T47D (cell line): ENCODE measurements around the gene HSD17B3.

Experiments used
- DNase-seq, 2 experiments: peaks; one replicate each; pipeline versions ENCODE4 v3.0.0 to v3.0.0-alpha.2; 2011 to 2012; ENCODE audit warnings: low read depth in 1 of 2, low spot score in 1 of 2
- JUND ChIP-seq: IDR thresholded peaks from 2 replicates; pipeline ENCODE4 v1.6.1; 2012; ENCODE audit warnings: low read depth
- in situ Hi-C: cut with HindIII; loops from 2 replicates; pipeline ENCODE4 v1.10.0; 2016; ENCODE audit warnings: low sequenced_read_pairs, low pct_unique_long_range_greater_than_20kb

Gene HSD17B3

DNA sequence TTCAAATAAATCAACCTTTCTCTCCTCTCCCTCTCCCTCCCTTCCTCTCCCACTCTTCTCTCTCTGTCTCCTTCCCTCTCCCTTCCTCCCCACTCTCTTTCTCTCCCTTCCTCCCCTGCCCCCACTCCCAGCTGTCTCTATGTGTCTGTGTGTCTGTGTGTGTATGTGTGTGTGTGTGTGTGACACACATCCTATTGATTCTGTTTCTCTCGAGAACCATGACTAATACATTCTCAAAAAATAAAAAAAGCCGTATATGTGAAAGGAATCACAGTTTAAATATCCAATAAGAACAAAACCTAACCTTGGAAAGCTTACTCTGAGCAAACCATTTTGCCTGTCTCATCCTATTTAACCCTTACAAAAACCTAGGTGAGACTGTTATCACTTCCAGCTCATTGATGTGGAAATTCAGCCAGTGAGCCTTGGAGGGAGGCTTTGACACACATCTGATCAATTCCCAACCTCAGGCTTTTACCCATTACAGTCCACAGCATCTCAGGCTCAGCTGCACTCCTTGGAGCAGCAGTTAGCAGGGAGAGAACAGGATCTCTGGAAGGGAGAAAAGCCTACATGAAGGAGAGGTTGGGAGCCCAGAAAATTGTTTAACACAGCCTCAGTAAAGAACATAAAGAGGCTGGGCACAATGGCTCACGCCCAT, 8.3 kb downstream of the HSD17B3 start:
- TF ChIP-seq JUND = no peak
- in situ Hi-C loops = no loop called here
- DNase-seq = no peak

DNA sequence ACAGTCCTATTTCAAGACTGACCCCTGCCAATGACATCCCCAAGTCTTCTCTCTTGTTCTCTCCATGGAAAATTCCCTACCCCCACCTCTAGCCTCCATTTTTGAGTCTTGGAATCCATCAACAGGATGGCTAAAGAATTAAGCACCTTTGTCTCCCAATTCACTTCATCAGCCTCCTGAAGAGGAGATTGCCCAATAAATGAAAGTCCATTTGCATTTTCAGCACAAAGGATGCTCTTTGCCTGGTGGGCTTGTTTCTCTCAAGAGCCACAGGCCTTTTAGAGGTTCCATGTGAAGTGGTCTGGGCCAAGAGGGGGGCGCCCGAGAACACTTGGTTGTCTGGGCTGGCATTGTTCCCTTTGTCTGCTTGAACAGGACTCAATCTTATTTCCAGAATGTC, 12.6 kb downstream of the HSD17B3 start:
- in situ Hi-C loops = no loop called here
- no peak for DNase-seq
- TF ChIP-seq JUND = no peak

DNA sequence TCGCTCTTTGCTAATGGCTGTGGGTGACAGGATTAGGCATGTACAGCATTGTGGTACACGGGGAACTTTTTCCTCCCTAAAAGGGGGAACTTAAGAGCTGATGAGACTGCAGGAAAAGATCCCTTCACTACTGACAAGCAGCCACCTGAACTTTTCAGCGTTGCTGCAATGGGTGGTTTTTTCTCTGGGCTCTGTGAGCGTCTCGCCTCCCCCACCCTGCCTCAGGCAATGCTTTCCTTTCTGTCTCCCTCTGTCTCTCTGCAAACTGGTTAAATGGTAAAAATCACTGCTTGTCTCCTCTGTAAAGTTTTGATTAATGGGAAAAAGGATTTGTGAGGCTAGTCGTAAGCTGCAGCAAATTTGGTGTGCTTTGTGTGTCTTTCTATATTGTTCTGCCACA, 20.3 kb downstream of the HSD17B3 start:
- no peak for DNase-seq
- TF ChIP-seq JUND = no peak
- in situ Hi-C loops = no loop called here

DNA sequence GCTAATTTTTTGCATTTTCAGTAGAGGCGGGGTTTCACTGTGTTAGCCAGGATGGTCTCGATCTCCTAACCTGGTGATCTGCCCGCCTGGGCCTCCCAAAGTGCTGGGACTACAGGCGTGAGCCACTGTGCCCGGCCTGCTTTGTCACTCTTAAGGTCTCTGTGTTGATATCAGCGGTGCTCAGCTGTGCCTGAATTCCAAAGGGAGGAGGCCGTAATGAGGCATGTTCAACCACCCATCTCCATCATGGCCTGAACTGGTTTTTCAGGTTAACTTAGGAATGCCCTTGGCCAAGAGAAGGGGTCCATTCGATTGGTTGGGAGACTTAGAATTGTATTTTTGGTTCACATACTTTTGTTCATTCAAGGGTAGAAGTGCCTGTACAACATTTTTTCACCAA, 22.0 kb downstream of the HSD17B3 start:
- in situ Hi-C loops = no loop called here
- TF ChIP-seq JUND = no peak
- DNase-seq = peak in 1 of 2 experiments; percentile 47

DNA sequence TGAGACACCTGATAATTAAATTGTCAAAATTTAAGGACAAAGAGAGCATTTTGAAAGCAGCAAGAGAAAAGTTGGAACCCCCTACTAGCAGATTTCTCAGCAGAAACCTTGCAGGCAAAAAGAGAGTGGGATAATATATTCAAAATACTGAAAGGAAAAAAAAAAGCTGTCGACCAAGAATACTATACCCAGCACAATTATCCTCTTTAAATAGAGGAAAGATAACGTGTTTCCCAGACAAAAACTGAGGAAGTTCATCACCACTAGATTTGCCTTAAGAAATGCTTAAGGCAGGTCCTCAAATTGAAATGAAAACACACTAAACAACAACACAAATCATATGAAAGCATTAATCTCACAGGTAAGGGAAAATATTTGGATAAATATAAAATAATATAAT, 27.0 kb downstream of the HSD17B3 start:
- in situ Hi-C loops = no loop called here
- no peak for DNase-seq
- no peak for TF ChIP-seq JUND

DNA sequence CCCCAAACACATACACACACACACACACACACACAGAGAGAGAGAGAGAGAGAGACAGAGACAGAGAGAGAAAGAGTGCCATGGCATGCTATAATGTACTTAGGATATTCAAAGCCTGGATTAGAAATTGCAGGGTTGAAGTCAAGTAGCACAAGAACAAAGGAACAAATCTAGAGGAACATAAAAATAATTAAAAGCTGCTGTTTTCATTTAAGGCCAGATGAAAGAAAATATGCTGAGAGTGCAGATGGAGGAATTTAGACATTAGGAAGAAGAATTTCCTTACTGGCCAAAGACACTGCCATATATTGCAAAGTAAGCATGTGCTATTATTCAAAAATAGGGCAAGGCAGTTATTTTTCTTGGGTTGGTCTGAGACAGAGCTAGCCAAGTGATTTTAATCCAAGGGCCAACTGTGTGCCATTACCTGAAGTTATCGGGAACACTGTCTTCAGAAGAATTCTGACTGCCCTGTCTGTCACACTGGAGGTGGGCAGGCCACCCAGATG, 31.7 kb downstream of the HSD17B3 start:
- DNase-seq = no peak
- no peak for TF ChIP-seq JUND
- in situ Hi-C loops = no loop called here

DNA sequence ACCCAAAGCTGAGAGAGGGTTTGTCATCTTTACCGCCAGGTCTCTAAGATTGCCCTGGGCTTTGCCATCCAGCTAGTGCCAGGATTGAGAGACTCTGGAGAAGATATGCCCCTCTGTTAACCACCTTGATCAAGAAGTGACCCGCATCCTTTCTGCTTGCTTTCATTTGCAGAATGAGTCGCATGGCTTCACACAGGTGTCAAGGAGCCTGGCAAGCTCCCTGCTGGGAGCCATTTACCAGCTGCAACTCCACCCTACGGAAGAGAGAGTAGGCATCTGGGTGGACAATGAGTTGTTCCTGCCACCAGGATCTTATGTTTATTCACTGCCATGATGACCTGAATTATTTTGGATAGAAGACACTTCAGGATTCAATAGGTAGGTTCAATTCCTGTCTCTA, 43.0 kb downstream of the HSD17B3 start:
- TF ChIP-seq JUND = no peak
- in situ Hi-C loops = no loop called here
- DNase-seq = no peak

DNA sequence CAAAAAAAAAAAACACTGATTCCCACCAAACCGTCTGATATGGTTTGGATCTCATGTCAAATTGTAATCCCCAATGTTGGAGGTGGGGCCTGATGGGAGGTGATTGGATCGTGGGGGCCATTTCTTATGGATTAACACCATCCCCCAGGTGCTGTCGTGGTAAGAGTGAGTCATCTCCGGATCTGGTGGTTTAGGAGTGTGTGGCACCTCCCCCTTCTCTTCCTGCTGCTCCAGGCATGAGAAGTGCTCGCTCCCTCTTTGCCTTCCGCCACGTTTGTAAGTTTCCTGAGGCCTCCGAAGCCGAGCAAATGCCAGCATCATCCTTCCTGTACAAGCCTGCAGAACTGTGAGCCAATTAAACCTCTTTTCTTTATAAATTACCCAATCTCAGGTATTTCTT, 45.2 kb downstream of the HSD17B3 start:
- in situ Hi-C loops = no loop called here
- TF ChIP-seq JUND = no peak
- DNase-seq = peak in 1 of 2 experiments; percentile 27

DNA sequence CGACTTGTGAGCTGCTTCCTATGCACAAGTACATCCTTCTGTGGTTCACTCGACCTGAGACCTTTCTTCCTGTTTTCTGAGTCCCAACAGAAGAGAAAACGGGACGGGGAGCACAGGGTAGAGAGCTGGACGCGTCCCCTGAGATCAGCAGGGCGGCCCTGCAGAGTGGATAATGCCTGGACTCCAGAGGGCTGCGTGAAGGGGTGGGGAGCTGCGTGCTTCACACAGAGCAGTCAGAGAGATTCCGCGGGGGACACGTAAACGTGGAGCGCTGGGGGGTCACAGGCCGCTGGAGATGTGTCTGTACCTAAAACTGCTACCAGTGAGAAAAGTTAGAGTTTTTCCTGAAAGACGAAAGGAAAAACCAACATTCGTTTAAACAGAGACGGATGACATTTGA, 46.3 kb downstream of the HSD17B3 start:
- TF ChIP-seq JUND = no peak
- in situ Hi-C loops = no loop called here
- DNase-seq = no peak

DNA sequence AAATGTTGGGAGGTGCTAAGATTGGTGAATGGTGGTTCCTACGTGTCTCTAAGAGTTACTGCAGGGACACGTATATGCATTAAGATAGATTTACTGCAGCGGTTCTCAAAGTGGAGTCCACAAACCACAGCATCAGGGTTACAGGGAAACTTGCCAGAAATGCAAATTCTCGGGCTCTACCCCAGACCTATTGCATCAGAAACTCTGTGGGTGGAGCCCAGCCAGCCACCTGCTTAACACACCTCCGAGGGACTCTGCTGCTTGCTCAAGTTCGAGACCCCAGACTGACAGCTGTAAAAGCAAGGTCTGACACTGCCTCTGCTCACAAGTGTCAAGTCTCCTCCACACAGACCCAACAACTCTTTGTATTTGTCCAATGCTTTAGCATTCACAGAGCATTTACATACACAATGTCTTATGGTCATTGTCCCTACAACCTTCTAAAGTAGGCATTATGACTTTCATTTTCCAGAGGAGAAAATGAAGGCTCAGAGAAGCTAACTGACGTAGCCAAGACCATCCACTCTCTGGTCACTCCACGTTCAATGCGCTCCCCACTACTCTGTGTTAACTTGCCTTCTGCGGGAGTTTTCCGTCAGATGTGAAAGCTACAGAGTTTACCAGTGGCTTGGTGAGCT, 48.8 kb downstream of the HSD17B3 start:
- TF ChIP-seq JUND = no peak
- DNase-seq = peak in 1 of 2 experiments; percentile 15
- in situ Hi-C loops = no loop called here

DNA sequence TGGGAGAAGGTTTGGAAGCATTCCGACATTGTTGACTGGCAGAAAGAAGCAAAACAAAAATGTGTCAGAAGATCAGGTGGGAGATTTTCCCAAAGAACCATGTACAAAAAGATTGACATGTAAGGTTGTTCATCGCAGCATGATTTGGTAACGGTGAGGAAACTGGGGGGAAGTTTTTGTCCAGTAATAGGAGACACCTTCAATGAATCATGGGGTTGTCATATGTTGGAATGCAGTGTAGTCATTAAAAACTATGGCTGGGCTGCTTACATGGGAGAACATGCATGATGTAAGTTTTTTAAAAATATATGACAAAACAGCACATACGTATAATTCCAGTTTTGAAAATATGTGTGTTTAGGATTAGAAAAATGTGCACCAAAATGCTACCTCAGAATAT, 50.5 kb downstream of the HSD17B3 start:
- in situ Hi-C loops = no loop called here
- no peak for DNase-seq
- no peak for TF ChIP-seq JUND

DNA sequence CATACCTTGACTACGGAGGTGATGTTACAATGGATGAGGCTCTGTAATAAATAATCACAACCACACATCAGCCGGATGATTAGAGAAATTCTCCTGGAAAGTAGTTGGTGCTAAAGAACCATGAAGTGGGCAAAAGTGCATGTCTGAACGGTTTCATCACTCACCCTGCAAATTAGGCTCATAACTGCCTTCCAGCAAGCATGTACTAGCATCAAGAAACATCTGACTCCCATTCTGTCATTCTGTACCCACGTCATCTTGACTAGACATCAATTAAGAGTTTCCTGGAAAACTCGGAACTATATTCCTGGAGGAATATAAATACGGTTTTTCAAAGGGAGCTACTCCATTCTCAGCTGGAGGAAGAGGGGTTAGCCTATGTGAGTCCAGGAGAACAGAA, 52.2 kb downstream of the HSD17B3 start:
- no peak for DNase-seq
- TF ChIP-seq JUND = no peak
- in situ Hi-C loops = no loop called here

DNA sequence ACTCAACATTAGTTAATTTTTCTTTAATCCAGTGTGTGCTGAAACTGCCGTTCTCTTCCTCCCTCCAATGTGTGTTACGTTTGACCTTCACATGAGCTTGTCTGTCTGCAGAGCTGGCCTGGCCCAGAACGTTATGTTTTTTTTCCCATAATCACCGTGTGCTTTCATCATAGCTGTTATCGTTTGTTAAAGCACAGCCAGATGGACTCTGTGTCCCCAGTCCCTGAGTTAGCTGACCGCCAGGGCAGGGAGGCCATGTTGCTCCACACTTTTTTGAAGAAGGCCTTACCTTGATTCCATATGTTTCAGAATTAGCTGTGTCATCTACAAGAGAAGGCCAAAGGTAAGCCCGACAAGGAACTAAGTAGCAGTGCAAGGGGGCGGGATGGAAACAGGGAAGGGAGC, 55.7 kb downstream of the HSD17B3 start:
- no peak for DNase-seq
- in situ Hi-C loops = no loop called here
- no peak for TF ChIP-seq JUND

DNA sequence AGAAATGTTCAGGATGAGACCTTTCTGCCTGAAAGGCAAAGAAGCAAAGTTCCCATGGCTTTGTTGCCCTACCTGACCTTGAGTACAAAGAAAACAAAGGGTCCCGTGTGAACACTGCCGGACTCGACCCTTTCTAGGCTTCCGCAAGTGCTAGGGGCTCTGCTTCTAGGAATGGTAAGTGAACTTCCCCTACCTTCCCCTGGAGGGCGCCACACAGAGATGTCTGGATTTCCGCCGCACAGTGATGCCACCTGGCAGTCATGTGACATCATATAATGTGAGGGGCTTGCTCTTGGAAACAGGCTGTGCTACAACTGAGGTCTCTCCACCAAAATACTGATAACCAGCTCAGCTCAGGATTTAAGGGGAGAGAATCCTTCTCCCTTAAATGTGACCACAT, 56.6 kb downstream of the HSD17B3 start:
- in situ Hi-C loops = no loop called here
- TF ChIP-seq JUND = no peak
- no peak for DNase-seq
